Mammary epithelial cell (primary cell): ENCODE measurements around the gene RINL.

Experiments
- CTCF ChIP-seq, 2 donors: IDR thresholded peaks in 1 of 2; conservative IDR thresholded peaks in 1 of 2; 2 replicates each; pipeline ENCODE4 v1.5.1; 2011 to 2012; ENCODE audit warnings: inconsistent platforms in 2 of 2, low read length in 2 of 2, mild to moderate bottlenecking in 2 of 2, control low read depth in 1 of 2, low read depth in 1 of 2; ENCODE audit not compliant: insufficient read depth in 1 of 2; ENCODE audit errors: extremely low read depth in 1 of 2
- EZH2 ChIP-seq: IDR thresholded peaks from 2 replicates; pipeline ENCODE4 v1.6.1; 2012; ENCODE audit warnings: low read length, inconsistent platforms, borderline replicate concordance

- no peak for TF ChIP-seq CTCF (conservative IDR thresholded peaks at IDR 0.05 in 1 of 2, IDR thresholded peaks at IDR 0.05 in 1 of 2; ENCODE audit: extremely low read depth in 1 of 2, insufficient read depth in 1 of 2, low read depth in 1 of 2, low read length in 2 of 2)
- no peak for TF ChIP-seq EZH2
Measured at GRCh38 chr19:38834104-38834490, 44.0 kb downstream of the RINL start.
